ENCODE measurements around the gene C5orf46.

Gene C5orf46

GRCh38 chr5:147854894-147855773, 51.2 kb downstream of the C5orf46 start:
- Mint-ChIP-seq H3K4me3 (no peak overlapping the region), H3K9me3 (no peaks in the 10 kb centered on the region), H3K27ac (no peak overlapping the region), H3K36me3 (no peaks in the 10 kb centered on the region), H3K4me1 (no peaks in the 10 kb centered on the region)
- ATAC-seq (no peak), DNase-seq (ENCODE audit: low spot score in 2 of 2) (no peak)

GRCh38 chr5:147854331-147854730, 52.0 kb downstream of the C5orf46 start:
- H3K4me1 Mint-ChIP-seq: no peaks in the 10 kb centered on the region
- no peak overlapping the region for H3K27ac Mint-ChIP-seq
- no peaks in the 10 kb centered on the region for H3K9me3 Mint-ChIP-seq
- no peaks in the 10 kb centered on the region for H3K36me3 Mint-ChIP-seq
- ATAC-seq (no peak), DNase-seq (ENCODE audit: low spot score in 2 of 2) (no peak)
- H3K4me3 Mint-ChIP-seq: no peak overlapping the region

GRCh38 chr5:147853372-147853987, 52.9 kb downstream of the C5orf46 start:
- Mint-ChIP-seq H3K36me3 (no peaks in the 10 kb centered on the region), H3K9me3 (no peaks in the 10 kb centered on the region), H3K27ac (no peak overlapping the region), H3K4me1 (no peaks in the 10 kb centered on the region), H3K4me3 (no peak overlapping the region)
- ATAC-seq (no peak), DNase-seq (ENCODE audit: low spot score in 2 of 2) (no peak)

- peak; percentile 31 for ATAC-seq
- no peak for DNase-seq (ENCODE audit: low spot score in 2 of 2)
- no peaks in the 10 kb centered on the region for H3K4me1 Mint-ChIP-seq
Measured at GRCh38 chr5:147852365-147852764, 54.0 kb downstream of the C5orf46 start.

GRCh38 chr5:147851578-147851977, 54.8 kb downstream of the C5orf46 start:
- ATAC-seq (no peak), DNase-seq (ENCODE audit: low spot score in 2 of 2) (no peak)
- no peaks in the 10 kb centered on the region for H3K4me1 Mint-ChIP-seq
- H3K27ac Mint-ChIP-seq: no peak overlapping the region
- no peaks in the 10 kb centered on the region for H3K36me3 Mint-ChIP-seq
- H3K9me3 Mint-ChIP-seq: no peaks in the 10 kb centered on the region
- no peak overlapping the region for H3K4me3 Mint-ChIP-seq

More at GRCh38 chr5:147852365-147852764, 54.0 kb downstream of the C5orf46 start:
- H3K4me3 Mint-ChIP-seq: no peak overlapping the region
- no peak overlapping the region for H3K27ac Mint-ChIP-seq
- H3K9me3 Mint-ChIP-seq: no peaks in the 10 kb centered on the region
- no peaks in the 10 kb centered on the region for H3K36me3 Mint-ChIP-seq

- no peak for ATAC-seq
- Mint-ChIP-seq H3K27ac (no peak overlapping the region), H3K36me3 (no peaks in the 10 kb centered on the region), H3K9me3 (no peaks in the 10 kb centered on the region), H3K4me3 (no peak overlapping the region), H3K4me1 (no peaks in the 10 kb centered on the region)
- no peak for DNase-seq (ENCODE audit: low spot score in 2 of 2)
Measured at GRCh38 chr5:147849226-147849625, 57.1 kb downstream of the C5orf46 start.

- no peaks in the 10 kb centered on the region for H3K36me3 Mint-ChIP-seq
- H3K4me1 Mint-ChIP-seq: no peaks in the 10 kb centered on the region
- DNase-seq (ENCODE audit: low spot score in 2 of 2) (no peak), ATAC-seq (no peak)
- no peak overlapping the region for H3K27ac Mint-ChIP-seq
- H3K9me3 Mint-ChIP-seq: no peaks in the 10 kb centered on the region
- no peak overlapping the region for H3K4me3 Mint-ChIP-seq
Measured at GRCh38 chr5:147845618-147846017, 60.7 kb downstream of the C5orf46 start.

- no peaks in the 10 kb centered on the region for H3K36me3 Mint-ChIP-seq
- ATAC-seq (no peak), DNase-seq (ENCODE audit: low spot score in 2 of 2) (no peak)
- H3K27ac Mint-ChIP-seq: no peak overlapping the region
- no peaks in the 10 kb centered on the region for H3K4me1 Mint-ChIP-seq
- no peak overlapping the region for H3K4me3 Mint-ChIP-seq
- H3K9me3 Mint-ChIP-seq: no peaks in the 10 kb centered on the region
Measured at GRCh38 chr5:147844846-147845245, 61.5 kb downstream of the C5orf46 start.

- ATAC-seq (no peak), DNase-seq (ENCODE audit: low spot score in 2 of 2) (no peak)
Measured at GRCh38 chr5:147842869-147843268, 63.5 kb downstream of the C5orf46 start.

More at GRCh38 chr5:147842869-147843268, 63.5 kb downstream of the C5orf46 start:
- H3K36me3 Mint-ChIP-seq: no peaks in the 10 kb centered on the region
- no peaks in the 10 kb centered on the region for H3K4me1 Mint-ChIP-seq
- H3K9me3 Mint-ChIP-seq: no peaks in the 10 kb centered on the region
- H3K27ac Mint-ChIP-seq: no peak overlapping the region
- no peak overlapping the region for H3K4me3 Mint-ChIP-seq
